ENCODE results near the gene BST1.

Gene BST1

GRCh38 chr4:15751153-15751552 lies 48.3 kb downstream of the BST1 start:
- TF ChIP-seq ZBTB7A (IDR thresholded peaks at IDR 0.05; ENCODE audit: low read depth), result no peak
- no peak for TF ChIP-seq RAD21 (IDR thresholded peaks at IDR 0.05; ENCODE audit: low read depth)
- TF ChIP-seq TEAD4 (IDR thresholded peaks at IDR 0.05), result no peak
- TF ChIP-seq, protein P1, sequence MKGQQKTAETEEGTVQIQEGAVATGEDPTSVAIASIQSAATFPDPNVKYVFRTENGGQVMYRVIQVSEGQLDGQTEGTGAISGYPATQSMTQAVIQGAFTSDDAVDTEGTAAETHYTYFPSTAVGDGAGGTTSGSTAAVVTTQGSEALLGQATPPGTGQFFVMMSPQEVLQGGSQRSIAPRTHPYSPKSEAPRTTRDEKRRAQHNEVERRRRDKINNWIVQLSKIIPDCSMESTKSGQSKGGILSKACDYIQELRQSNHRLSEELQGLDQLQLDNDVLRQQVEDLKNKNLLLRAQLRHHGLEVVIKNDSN (IDR thresholded peaks at IDR 0.05), result peak; percentile 54

DNA sequence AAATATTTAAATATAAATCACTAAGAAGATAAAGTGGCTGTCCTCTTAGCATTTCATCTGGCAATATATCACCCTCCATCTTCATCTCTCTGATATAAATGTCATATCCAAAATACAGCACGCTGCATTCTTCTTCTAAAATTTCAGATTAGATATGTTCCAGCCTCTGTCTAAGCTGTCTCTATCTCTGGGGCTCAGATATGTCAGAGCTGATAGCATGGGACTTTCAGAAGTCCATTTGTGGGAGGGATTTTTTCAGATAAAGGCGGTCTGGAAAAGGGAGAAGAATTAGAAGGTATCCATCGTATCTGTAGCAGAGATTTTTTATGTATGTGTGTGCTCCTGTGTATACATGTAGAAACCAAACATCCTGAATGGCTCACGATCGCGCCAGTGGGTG lies 50.2 kb downstream of the BST1 start:
- TF ChIP-seq TEAD4 (IDR thresholded peaks at IDR 0.05) (no peak), TCF12 (IDR thresholded peaks at IDR 0.05; ENCODE audit: low read depth) (no peak), TAF1 (IDR thresholded peaks at IDR 0.05; ENCODE audit: low read depth) (no peak)

DNA sequence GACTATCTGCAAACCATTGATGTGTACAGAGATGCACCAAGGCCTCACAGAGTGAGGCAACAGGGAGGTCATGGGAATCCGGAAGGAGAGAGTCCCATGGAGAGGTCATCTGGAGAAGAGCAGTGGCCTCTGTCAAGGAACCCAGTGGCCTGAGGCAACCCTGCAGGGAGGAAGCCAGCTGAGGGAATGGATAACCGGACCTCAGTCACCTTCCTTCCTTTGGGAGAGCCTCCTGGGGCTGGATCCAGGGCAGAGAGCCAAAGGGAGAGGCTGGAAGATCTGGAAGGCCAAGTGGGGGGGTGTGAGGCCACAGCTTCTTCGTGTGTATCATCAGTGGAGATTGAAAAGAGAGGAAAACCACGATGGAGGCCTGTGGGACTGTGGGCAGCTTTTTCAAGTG lies 50.9 kb downstream of the BST1 start:
- TF ChIP-seq CREB1 (IDR thresholded peaks at IDR 0.05; ENCODE audit: low read depth) (no peak), EP300 (IDR thresholded peaks at IDR 0.05; ENCODE audit: borderline replicate concordance) (no peak), TCF12 (IDR thresholded peaks at IDR 0.05; ENCODE audit: low read depth) (no peak), MAX (IDR thresholded peaks at IDR 0.05) (no peak), EGR1 (IDR thresholded peaks at IDR 0.05) (no peak), ZBTB7A (IDR thresholded peaks at IDR 0.05; ENCODE audit: low read depth) (no peak), RAD21 (IDR thresholded peaks at IDR 0.05; ENCODE audit: low read depth) (no peak), TAF1 (IDR thresholded peaks at IDR 0.05; ENCODE audit: low read depth) (no peak)
- TF ChIP-seq, protein P1 (IDR thresholded peaks at IDR 0.05), result no peak
- TF ChIP-seq, protein P2, sequence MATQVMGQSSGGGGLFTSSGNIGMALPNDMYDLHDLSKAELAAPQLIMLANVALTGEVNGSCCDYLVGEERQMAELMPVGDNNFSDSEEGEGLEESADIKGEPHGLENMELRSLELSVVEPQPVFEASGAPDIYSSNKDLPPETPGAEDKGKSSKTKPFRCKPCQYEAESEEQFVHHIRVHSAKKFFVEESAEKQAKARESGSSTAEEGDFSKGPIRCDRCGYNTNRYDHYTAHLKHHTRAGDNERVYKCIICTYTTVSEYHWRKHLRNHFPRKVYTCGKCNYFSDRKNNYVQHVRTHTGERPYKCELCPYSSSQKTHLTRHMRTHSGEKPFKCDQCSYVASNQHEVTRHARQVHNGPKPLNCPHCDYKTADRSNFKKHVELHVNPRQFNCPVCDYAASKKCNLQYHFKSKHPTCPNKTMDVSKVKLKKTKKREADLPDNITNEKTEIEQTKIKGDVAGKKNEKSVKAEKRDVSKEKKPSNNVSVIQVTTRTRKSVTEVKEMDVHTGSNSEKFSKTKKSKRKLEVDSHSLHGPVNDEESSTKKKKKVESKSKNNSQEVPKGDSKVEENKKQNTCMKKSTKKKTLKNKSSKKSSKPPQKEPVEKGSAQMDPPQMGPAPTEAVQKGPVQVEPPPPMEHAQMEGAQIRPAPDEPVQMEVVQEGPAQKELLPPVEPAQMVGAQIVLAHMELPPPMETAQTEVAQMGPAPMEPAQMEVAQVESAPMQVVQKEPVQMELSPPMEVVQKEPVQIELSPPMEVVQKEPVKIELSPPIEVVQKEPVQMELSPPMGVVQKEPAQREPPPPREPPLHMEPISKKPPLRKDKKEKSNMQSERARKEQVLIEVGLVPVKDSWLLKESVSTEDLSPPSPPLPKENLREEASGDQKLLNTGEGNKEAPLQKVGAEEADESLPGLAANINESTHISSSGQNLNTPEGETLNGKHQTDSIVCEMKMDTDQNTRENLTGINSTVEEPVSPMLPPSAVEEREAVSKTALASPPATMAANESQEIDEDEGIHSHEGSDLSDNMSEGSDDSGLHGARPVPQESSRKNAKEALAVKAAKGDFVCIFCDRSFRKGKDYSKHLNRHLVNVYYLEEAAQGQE (IDR thresholded peaks at IDR 0.05; ENCODE audit: low read depth), result no peak

DNA sequence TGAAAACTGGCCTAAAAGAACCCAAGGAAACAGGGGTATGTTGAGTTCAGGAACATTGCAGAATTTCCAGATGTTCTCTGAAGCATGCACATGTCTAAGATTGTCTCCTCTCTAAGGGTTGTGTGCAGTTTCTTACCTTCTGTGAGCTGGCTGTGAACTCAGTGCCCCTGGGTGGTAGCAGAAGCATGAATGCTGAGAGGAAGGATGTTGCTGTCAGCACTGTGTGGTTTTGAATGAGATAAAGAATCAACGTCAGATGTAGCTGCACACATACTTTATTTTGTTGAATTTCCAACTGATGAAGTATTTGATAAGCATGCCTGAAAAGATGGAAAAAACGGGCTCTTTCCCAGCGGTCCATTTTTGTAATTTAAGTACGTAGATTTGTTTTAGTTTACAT lies 51.5 kb downstream of the BST1 start:
- no peak for TF ChIP-seq NFIC (IDR thresholded peaks at IDR 0.05)
- no peak for TF ChIP-seq RAD21 (IDR thresholded peaks at IDR 0.05; ENCODE audit: low read depth)
- TF ChIP-seq CEBPB (IDR thresholded peaks at IDR 0.05), result no peak
- no peak for TF ChIP-seq EGR1 (IDR thresholded peaks at IDR 0.05)
- no peak for TF ChIP-seq TAF1 (IDR thresholded peaks at IDR 0.05; ENCODE audit: low read depth)
- no peak for TF ChIP-seq EP300 (IDR thresholded peaks at IDR 0.05; ENCODE audit: borderline replicate concordance)
- TF ChIP-seq, protein P2 (IDR thresholded peaks at IDR 0.05; ENCODE audit: low read depth), result no peak
- no peak for TF ChIP-seq TEAD4 (IDR thresholded peaks at IDR 0.05)
- no peak for TF ChIP-seq MAX (IDR thresholded peaks at IDR 0.05)
- no peak for TF ChIP-seq FOXM1 (IDR thresholded peaks at IDR 0.05; ENCODE audit: borderline replicate concordance, low read depth)
- TF ChIP-seq YY1 (IDR thresholded peaks at IDR 0.05; ENCODE audit: low read depth), result no peak
- no peak for TF ChIP-seq ZBTB7A (IDR thresholded peaks at IDR 0.05; ENCODE audit: low read depth)
- TF ChIP-seq CREB1 (IDR thresholded peaks at IDR 0.05; ENCODE audit: low read depth), result no peak
- no peak for TF ChIP-seq TCF12 (IDR thresholded peaks at IDR 0.05; ENCODE audit: low read depth)
- TF ChIP-seq, protein P1 (IDR thresholded peaks at IDR 0.05), result no peak

- TF ChIP-seq TAF1 (IDR thresholded peaks at IDR 0.05; ENCODE audit: low read depth) (no peak), EP300 (IDR thresholded peaks at IDR 0.05; ENCODE audit: borderline replicate concordance) (no peak), FOXM1 (IDR thresholded peaks at IDR 0.05; ENCODE audit: borderline replicate concordance, low read depth) (no peak), RAD21 (IDR thresholded peaks at IDR 0.05; ENCODE audit: low read depth) (no peak), CEBPB (IDR thresholded peaks at IDR 0.05) (no peak), TEAD4 (IDR thresholded peaks at IDR 0.05) (no peak), YY1 (IDR thresholded peaks at IDR 0.05; ENCODE audit: low read depth) (no peak), EGR1 (IDR thresholded peaks at IDR 0.05) (no peak), TCF12 (IDR thresholded peaks at IDR 0.05; ENCODE audit: low read depth) (no peak), NFIC (IDR thresholded peaks at IDR 0.05) (no peak), ZBTB7A (IDR thresholded peaks at IDR 0.05; ENCODE audit: low read depth) (no peak), MAX (IDR thresholded peaks at IDR 0.05) (no peak)
- TF ChIP-seq, protein P2 (IDR thresholded peaks at IDR 0.05; ENCODE audit: low read depth), result no peak
- TF ChIP-seq, protein P1 (IDR thresholded peaks at IDR 0.05), result no peak
Observed at GRCh38 chr4:15755321-15756155, 52.7 kb downstream of the BST1 start.
